Lower leg skin (tissue), 3 donors: ENCODE results near the gene CGB5.

ENCODE experiments used
- CTCF ChIP-seq, 3 donors: fragments of 450-650 bp; IDR thresholded peaks; one replicate each; pipeline ENCODE4 v1.5.1; 2016; ENCODE audit warnings: antibody characterized with exemption in 3 of 3, mild to moderate bottlenecking in 3 of 3, moderate library complexity in 2 of 3
- POLR2A ChIP-seq, 2 donors: fragments of 450-650 bp; IDR thresholded peaks; one replicate each; pipeline ENCODE4 v1.6.1; 2016 to 2017; ENCODE audit warnings: antibody characterized with exemption in 2 of 2, mild to moderate bottlenecking in 1 of 2, moderate library complexity in 1 of 2

DNA sequence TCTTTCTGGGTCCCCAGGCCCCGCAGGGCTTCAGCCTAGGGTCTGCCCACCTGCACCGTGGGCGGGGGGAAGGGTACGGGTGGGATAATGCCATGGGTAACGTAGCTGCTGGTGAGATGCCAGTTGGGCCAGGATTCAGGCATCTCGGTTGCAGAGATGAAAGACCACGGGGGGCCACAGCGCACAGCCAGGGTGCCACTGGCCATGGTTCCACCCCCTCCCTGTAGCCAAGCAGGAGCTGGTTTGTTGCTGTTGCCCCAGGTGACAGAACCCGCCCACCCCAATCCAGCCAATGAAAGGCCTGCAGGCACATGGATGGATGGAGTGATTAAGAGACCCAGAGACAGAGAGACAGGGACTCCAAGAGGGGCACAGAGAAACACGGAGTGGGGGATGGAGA, 14.9 kb downstream of the CGB5 start:
- TF ChIP-seq CTCF (IDR thresholded peaks at IDR 0.05) (no peak), POLR2A (IDR thresholded peaks at IDR 0.05) (no peak)
